Esophagus squamous epithelium (tissue), 4 donors: ENCODE data around the gene TMEM207.

Experiments used
- CTCF ChIP-seq, 6 experiments: fragments of 450-650 bp in 4 of 6; fragments of 200-600 bp in 2 of 6; sonication (generic) in 2 of 6; IDR thresholded peaks; one replicate each; pipeline ENCODE4 v1.5.1; 2016 to 2019; ENCODE audit warnings: antibody characterized with exemption in 6 of 6, mild to moderate bottlenecking in 4 of 6, moderate library complexity in 4 of 6
- POLR2A ChIP-seq, 4 donors: fragments of 450-650 bp; IDR thresholded peaks; one replicate each; pipeline ENCODE4 v1.6.1; 2017; ENCODE audit warnings: antibody characterized with exemption in 4 of 4, mild to moderate bottlenecking in 4 of 4, moderate library complexity in 3 of 4

GRCh38 chr3:190444006-190444405 lies 5.7 kb downstream of the TMEM207 start:
- TF ChIP-seq CTCF (IDR thresholded peaks at IDR 0.05) (no peak), POLR2A (IDR thresholded peaks at IDR 0.05) (no peak)
